PC-3 (cell line): ENCODE data around the gene KCNQ4. TPM values are rescaled to one million over a fixed set of nuclear protein-coding genes. Genes with fewer than 3 reads are reported as not detected.

Experiments
- ATAC-seq: fragments of 200-7000 bp; cut with Tn5 transposase; 2 replicates; pipeline ENCODE4 v1.9.1; 2020; ENCODE audit warnings: mild to moderate bottlenecking, moderate library complexity
- BruUV-seq: library from RNA; stranded (reverse); fragments of 400-500 nt; replicated peaks from 2 replicates; lab custom pipeline; 2021; lab: Mats Ljungman, UMichigan
- CTCF ChIA-PET: fragments of 300-600 bp; sonication (Branson Sonifier 250); formaldehyde crosslinking; loops from one replicate; lab custom pipeline; 2022; ENCODE audit warnings: antibody characterized with exemption; lab: Charles Lee
- POLR2A ChIA-PET: fragments of 300-600 bp; sonication (Branson Sonifier 250); formaldehyde crosslinking; loops from one replicate; lab custom pipeline; 2022; ENCODE audit warnings: antibody characterized with exemption; ENCODE audit not compliant: unreplicated experiment; lab: Charles Lee
- DNase-seq: peaks from one replicate; pipeline ENCODE4 v3.0.0-alpha.2; 2015
- H2AFZ ChIP-seq: fragments of 300-600 bp; sonication (generic); 2 replicates; pipeline ENCODE4 v1.6.0; 2016; ENCODE audit warnings: antibody characterized with exemption, low read length
- H3F3A ChIP-seq: fragments of 300-600 bp; sonication (generic); one replicate; pipeline ENCODE4 v1.6.0; 2017; ENCODE audit warnings: antibody characterized with exemption, low read length, control low read depth, mild to moderate bottlenecking; ENCODE audit not compliant: unreplicated experiment
- H3K27ac ChIP-seq: fragments of 300-600 bp; sonication (generic); 2 replicates; pipeline ENCODE4 v1.5.1; 2016; ENCODE audit warnings: mild to moderate bottlenecking, low read length
- H3K27me3 ChIP-seq: fragments of 300-600 bp; sonication (generic); 2 replicates; pipeline ENCODE4 v1.6.1; 2016; ENCODE audit warnings: low read length, mixed read lengths
- H3K36me3 ChIP-seq: fragments of 300-600 bp; sonication (generic); 2 replicates; pipeline ENCODE4 v1.6.1; 2016; ENCODE audit warnings: low read depth, mixed run types, low read length, mixed read lengths
- H3K4me1 ChIP-seq: fragments of 300-600 bp; sonication (generic); 2 replicates; pipeline ENCODE4 v1.5.1; 2016; ENCODE audit warnings: low read length; ENCODE audit not compliant: insufficient read depth
- H3K4me2 ChIP-seq: fragments of 300-600 bp; sonication (generic); 2 replicates; pipeline ENCODE4 v1.6.0; 2016; ENCODE audit warnings: low read length
- H3K4me3 ChIP-seq: fragments of 300-600 bp; sonication (generic); 2 replicates; pipeline ENCODE4 v1.5.1; 2016; ENCODE audit warnings: mild to moderate bottlenecking, low read length, mixed read lengths
- H3K79me2 ChIP-seq: fragments of 300-600 bp; sonication (generic); 2 replicates; pipeline ENCODE4 v1.6.1; 2017; ENCODE audit warnings: low read length, mixed read lengths
- H3K9ac ChIP-seq: fragments of 300-600 bp; sonication (generic); 2 replicates; pipeline ENCODE4 v1.6.0; 2016; ENCODE audit warnings: mild to moderate bottlenecking, low read length
- H3K9me2 ChIP-seq: fragments of 300-600 bp; sonication (generic); replicated peaks from 2 replicates; pipeline ENCODE4 v1.6.1; 2016; ENCODE audit warnings: mixed run types, low read length, mixed read lengths
- H3K9me3 ChIP-seq: fragments of 300-600 bp; sonication (generic); 2 replicates; pipeline ENCODE4 v1.6.1; 2016; ENCODE audit warnings: low read length, mixed read lengths
- H4K20me1 ChIP-seq: fragments of 300-600 bp; sonication (generic); 2 replicates; pipeline ENCODE4 v1.6.1; 2016; ENCODE audit warnings: low read length, mixed read lengths
- EZH2 ChIP-seq: fragments of 300-600 bp; sonication (generic); IDR thresholded peaks from one replicate; pipeline ENCODE4 v1.6.1; 2017; ENCODE audit warnings: antibody characterized with exemption, mild to moderate bottlenecking, low read length; ENCODE audit not compliant: unreplicated experiment
- EZH2phosphoT487 ChIP-seq: fragments of 300-600 bp; sonication (generic); IDR thresholded peaks from 2 replicates; pipeline ENCODE4 v1.6.1; 2018; ENCODE audit warnings: mild to moderate bottlenecking, antibody characterized with exemption, low read length, borderline replicate concordance
- intact Hi-C: fragments of 100-400 bp; cut with micrococcal nuclease; formaldehyde crosslinking; loops from 2 replicates; pipeline ENCODE4 v1.9.0; 2023
- total RNA-seq: library from RNA; depleted of rRNA; stranded (reverse); fragments of >200 nt; gene quantifications from 2 replicates; pipeline ENCODE4 v1.2.3, GENCODE V29; 2014
- TF ChIP-seq, protein P1 (sequence below): fragments of 300-600 bp; sonication (generic); conservative IDR thresholded peaks from 2 replicates; pipeline ENCODE4 v1.5.1; 2017; ENCODE audit warnings: antibody characterized with exemption, low read depth, mild to moderate bottlenecking, low read length

Gene KCNQ4
- total RNA-seq, 1 experiment from 2014 or later: 2.5 TPM

DNA sequence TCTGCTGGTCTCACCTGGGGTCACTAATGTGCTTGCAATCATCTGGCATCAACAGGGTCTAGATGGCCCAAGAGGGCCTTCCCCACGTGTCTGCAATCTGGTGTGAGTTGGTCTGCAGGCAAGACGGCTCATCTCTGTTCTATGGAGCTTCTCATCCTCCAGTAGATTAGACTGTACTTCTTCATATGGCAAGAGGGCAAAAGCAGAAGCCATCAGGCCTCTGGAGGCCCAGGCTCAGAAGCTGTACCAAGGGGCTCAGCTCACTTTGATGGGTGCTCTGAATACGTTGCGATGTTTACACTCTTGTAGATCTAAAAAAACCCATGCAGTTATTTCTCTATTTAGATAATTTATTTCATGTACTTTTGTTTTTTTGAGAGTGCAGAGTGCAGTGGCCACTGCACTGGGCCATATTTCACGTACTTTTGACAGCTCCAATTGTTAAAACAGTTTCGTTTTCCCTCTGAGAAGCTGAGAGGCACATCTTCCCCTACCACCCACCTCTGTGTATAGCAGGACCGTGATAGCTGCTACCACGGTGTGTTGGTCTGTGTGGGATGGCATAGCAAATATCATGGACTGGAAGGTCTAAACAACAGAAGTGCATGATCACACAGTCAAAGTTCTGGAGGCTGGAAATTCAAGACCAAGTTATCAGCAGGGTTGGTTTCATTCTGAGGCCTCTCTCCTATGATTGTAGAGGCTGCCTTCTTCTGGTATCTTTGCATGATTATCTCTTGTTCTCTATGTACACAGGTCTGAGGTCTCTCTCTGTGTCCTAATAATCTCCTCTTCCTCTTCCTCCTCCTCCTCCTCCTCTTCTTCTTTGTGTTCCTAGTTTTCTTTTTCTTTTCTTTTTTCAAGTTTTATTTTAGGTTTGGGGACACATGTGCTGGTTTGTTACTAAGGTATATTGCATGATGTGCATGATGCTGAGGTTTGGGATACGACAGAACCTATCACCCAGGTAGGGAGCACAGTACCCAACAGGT, 61.6 kb downstream of the KCNQ4 start:
- Histone ChIP-seq H3K4me2 (no peak overlapping the region), H3K4me1 (no peaks in the 10 kb centered on the region), H3K9ac (no peak overlapping the region), H3K9me3 (no peaks in the 10 kb centered on the region), H3F3A (no peaks in the 10 kb centered on the region), H3K9me2 (no peaks in the 10 kb centered on the region), H4K20me1 (no peaks in the 10 kb centered on the region), H3K36me3 (no peaks in the 10 kb centered on the region), H2AFZ (no peak overlapping the region), H3K27ac (no peak overlapping the region), H3K27me3 (no peaks in the 10 kb centered on the region), H3K4me3 (no peak overlapping the region), H3K79me2 (no peaks in the 10 kb centered on the region)
- intact Hi-C loops: no loop called here
- CTCF ChIA-PET: no interaction called here
- no peak for DNase-seq
- no TSS peak for BruUV-seq
- no peak for TF ChIP-seq EZH2phosphoT487
- TF ChIP-seq, protein P1, sequence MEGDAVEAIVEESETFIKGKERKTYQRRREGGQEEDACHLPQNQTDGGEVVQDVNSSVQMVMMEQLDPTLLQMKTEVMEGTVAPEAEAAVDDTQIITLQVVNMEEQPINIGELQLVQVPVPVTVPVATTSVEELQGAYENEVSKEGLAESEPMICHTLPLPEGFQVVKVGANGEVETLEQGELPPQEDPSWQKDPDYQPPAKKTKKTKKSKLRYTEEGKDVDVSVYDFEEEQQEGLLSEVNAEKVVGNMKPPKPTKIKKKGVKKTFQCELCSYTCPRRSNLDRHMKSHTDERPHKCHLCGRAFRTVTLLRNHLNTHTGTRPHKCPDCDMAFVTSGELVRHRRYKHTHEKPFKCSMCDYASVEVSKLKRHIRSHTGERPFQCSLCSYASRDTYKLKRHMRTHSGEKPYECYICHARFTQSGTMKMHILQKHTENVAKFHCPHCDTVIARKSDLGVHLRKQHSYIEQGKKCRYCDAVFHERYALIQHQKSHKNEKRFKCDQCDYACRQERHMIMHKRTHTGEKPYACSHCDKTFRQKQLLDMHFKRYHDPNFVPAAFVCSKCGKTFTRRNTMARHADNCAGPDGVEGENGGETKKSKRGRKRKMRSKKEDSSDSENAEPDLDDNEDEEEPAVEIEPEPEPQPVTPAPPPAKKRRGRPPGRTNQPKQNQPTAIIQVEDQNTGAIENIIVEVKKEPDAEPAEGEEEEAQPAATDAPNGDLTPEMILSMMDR: no peak
- TF ChIP-seq EZH2: no peak
- no peak for ATAC-seq
- POLR2A ChIA-PET: interaction anchor here (0.5 kb wide), 1 partner anchor 60 kb away, joined by 11 read pairs; no protein-coding TSS in a partner anchor

- no peaks in the 10 kb centered on the region for H3K79me2 ChIP-seq
- no peaks in the 10 kb centered on the region for H3F3A ChIP-seq
- H3K9me2 ChIP-seq: no peaks in the 10 kb centered on the region
- ChIA-PET POLR2A (no interaction called here), CTCF (no interaction called here)
- no peaks in the 10 kb centered on the region for H3K4me1 ChIP-seq
- no peaks in the 10 kb centered on the region for H3K9me3 ChIP-seq
- intact Hi-C loops: no loop called here
- no peak overlapping the region for H2AFZ ChIP-seq
- no peaks in the 10 kb centered on the region for H3K27me3 ChIP-seq
- TF ChIP-seq EZH2 (no peak), EZH2phosphoT487 (no peak)
- no peaks in the 10 kb centered on the region for H4K20me1 ChIP-seq
- no TSS peak for BruUV-seq
- DNase-seq (no peak), ATAC-seq (no peak)
- H3K4me3 ChIP-seq: no peak overlapping the region
- H3K9ac ChIP-seq: no peak overlapping the region
- no peaks in the 10 kb centered on the region for H3K36me3 ChIP-seq
- no peak overlapping the region for H3K4me2 ChIP-seq
- no peak overlapping the region for H3K27ac ChIP-seq
These were observed 62.3 kb downstream of the KCNQ4 start for GRCh38 chr1:40845895-40846294.

DNA sequence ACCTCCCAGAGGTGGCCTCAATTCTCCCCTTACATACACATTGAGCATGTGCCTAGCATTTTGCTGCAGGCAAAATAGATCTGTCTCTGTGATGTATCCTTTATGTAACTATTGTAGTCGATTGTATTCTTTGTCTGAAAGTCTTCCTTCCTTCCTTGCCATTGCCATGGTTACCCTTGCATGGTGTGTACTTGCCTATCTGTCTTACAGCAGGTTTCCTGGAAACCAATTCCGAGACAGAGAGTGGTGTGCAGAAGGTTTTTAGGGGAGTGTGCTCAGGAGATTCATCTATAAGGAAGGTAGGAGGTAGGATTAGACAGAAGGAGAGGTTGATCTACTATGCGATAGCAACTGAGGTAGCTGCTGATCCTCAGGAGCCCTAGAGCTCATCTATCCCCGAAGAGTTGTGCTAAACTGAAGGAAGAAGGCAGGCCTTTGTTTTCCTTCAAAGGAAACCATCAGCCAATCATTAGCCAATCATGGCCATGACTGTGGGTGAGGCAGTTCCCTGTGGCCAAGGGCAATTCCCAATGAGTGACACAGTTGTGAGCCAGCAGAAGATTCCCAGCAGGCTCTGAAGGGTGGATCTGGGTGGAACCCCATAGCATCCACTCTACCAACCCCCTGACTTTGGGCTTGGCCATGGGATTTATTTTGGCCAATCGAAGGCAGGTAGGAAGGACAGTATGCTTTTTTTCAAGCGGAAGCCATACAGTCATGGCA, 63.6 kb downstream of the KCNQ4 start:
- H3K79me2 ChIP-seq: no peaks in the 10 kb centered on the region
- ATAC-seq: no peak
- no peaks in the 10 kb centered on the region for H3K9me2 ChIP-seq
- no TSS peak for BruUV-seq
- no peaks in the 10 kb centered on the region for H3K27me3 ChIP-seq
- no peak overlapping the region for H3K9ac ChIP-seq
- no peak overlapping the region for H3K27ac ChIP-seq
- H3K4me3 ChIP-seq: no peak overlapping the region
- H4K20me1 ChIP-seq: no peaks in the 10 kb centered on the region
- TF ChIP-seq, protein P1: no peak
- TF ChIP-seq EZH2: no peak
- no peak for TF ChIP-seq EZH2phosphoT487
- H3K9me3 ChIP-seq: no peaks in the 10 kb centered on the region
- no peak overlapping the region for H3K4me2 ChIP-seq
- H3F3A ChIP-seq: no peaks in the 10 kb centered on the region
- peak; percentile 38 for DNase-seq
- intact Hi-C loops: no loop called here
- H3K4me1 ChIP-seq: no peaks in the 10 kb centered on the region
- POLR2A ChIA-PET: no interaction called here
- no peak overlapping the region for H2AFZ ChIP-seq
- no peaks in the 10 kb centered on the region for H3K36me3 ChIP-seq
- CTCF ChIA-PET: interaction anchor here (1.1 kb wide), 1 partner anchor 156 kb away, joined by 5 read pairs; no protein-coding TSS in a partner anchor
